ENCODE results near the gene LRRC8E.
"Not testable (repeated sequence)": the region's sequence is repeated elsewhere in the genome, so short reads cannot be mapped to it uniquely, and the experiment has no call there.

LRRC8E gene

DNA sequence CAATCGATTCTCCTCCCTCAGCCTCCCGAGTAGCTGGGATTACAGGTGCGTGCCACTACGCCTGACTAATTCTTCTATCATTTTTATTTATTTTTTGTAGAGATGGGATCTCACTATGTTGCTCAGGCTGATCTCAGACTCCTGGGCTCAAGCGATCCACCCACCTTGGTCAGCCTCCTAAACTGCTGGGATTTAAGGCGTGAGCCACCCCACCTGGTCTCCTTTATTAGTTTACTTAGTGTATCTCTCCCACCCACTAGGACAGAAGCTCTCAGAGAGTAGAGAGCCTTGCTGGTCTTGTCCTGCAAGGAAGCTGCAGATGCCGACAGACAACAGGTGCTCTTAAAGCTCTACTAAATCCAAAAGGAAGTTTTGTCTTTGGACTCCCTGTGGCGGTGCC is 2.5 kb upstream of the LRRC8E start:
- H3K36me3 ChIP-seq (ENCODE audit: control insufficient read depth in 5 of 5, insufficient read depth in 5 of 5, low read length in 5 of 5), result no peaks in the 10 kb centered on the region
- H3K9me3 ChIP-seq (ENCODE audit: control insufficient read depth in 5 of 5, low read length in 5 of 5), result no peaks in the 10 kb centered on the region
- H3K9ac ChIP-seq (ENCODE audit: low read length in 5 of 5), result no peak overlapping the region
- H3K27me3 ChIP-seq (ENCODE audit: control insufficient read depth in 5 of 5, insufficient read depth in 4 of 5, low read length in 5 of 5), result peaks cover 0 to 14% (median 10%) of the 10 kb centered on the region in 5 donors
- no peak overlapping the region for H3K27ac ChIP-seq (ENCODE audit: low read depth, low read length)
- H3K4me3 ChIP-seq (ENCODE audit: low read depth in 1 of 5, low read length in 5 of 5), result no peak overlapping the region
- peaks cover 0 to 11% (median 5%) of the 10 kb centered on the region in 5 donors for H3K4me1 ChIP-seq (ENCODE audit: control insufficient read depth in 5 of 5, insufficient read depth in 5 of 5, low read length in 5 of 5)

DNA sequence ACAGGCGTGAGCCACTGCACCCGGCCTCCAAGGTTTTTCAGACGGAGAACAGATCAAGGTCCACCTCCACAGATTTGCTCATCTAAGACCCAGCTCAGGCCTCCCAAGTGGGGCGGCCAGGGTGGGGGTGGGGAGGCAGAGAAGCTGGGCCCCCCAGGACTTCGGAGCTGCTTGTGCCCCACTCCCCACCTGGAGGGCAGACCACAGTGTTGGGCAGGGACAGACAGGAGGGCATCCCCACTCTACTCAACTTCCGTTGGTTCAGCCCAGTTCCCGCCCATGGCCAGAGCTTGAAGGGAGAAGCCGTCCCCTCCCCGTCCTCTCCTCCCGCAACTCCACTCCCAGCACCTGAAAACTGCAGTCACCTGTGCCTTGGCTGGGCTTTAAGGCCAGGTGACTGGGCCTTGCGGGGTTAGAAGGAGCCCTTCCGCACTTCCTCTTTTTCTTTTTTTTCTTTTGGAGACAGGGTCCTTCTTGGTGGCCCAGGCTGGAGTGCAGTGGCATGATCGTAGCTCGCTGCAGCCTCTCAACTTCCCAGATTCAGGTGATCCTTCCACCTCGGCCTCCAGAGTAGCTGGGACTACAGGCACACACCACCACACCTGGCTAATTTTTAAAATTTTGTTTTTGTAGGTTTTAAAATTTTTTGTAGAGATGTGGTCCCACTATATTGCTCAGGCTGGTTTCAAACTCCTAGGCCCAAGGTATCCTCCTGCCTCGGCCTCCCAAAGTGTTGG is 734 bp upstream of the LRRC8E start:
- peaks cover 0 to 11% (median 5%) of the 10 kb centered on the region in 5 donors for H3K4me1 ChIP-seq (ENCODE audit: control insufficient read depth in 5 of 5, insufficient read depth in 5 of 5, low read length in 5 of 5)
- peaks cover 0 to 18% (median 10%) of the 10 kb centered on the region in 5 donors for H3K27me3 ChIP-seq (ENCODE audit: control insufficient read depth in 5 of 5, insufficient read depth in 4 of 5, low read length in 5 of 5)
- no peaks in the 10 kb centered on the region for H3K36me3 ChIP-seq (ENCODE audit: control insufficient read depth in 5 of 5, insufficient read depth in 5 of 5, low read length in 5 of 5)
- H3K4me3 ChIP-seq (ENCODE audit: low read depth in 1 of 5, low read length in 5 of 5), result no peak overlapping the region
- no peak overlapping the region for H3K9ac ChIP-seq (ENCODE audit: low read length in 5 of 5)
- H3K27ac ChIP-seq (ENCODE audit: low read depth, low read length), result no peak overlapping the region
- no peaks in the 10 kb centered on the region for H3K9me3 ChIP-seq (ENCODE audit: control insufficient read depth in 5 of 5, low read length in 5 of 5)

DNA sequence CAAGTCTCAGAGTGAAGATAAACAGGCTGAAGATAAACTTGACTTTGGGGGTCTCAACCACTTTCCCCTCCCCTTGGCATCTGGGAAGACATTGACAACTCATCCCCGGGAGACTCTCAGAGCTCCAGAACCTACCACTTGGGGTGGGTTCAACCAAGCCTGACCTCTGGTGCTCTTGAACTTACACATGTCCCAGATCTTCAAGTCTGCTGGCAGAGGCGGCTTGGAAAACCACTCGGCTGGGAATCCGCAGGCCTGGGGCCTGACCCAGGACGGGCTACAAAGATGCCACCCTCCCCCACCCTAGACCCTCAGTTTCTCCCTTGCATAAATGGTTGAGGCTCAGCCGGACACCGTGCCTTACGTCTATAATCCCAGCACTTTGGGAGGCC is 512 bp downstream of the LRRC8E start:
- peaks cover 0 to 11% (median 5%) of the 10 kb centered on the region in 5 donors for H3K4me1 ChIP-seq (ENCODE audit: control insufficient read depth in 5 of 5, insufficient read depth in 5 of 5, low read length in 5 of 5)
- peak overlapping the region in 2 of 5 donors; percentile 36 to 43 for H3K9ac ChIP-seq (ENCODE audit: low read length in 5 of 5)
- H3K36me3 ChIP-seq (ENCODE audit: control insufficient read depth in 5 of 5, insufficient read depth in 5 of 5, low read length in 5 of 5), result no peaks in the 10 kb centered on the region
- peaks cover 0 to 20% (median 10%) of the 10 kb centered on the region in 5 donors for H3K27me3 ChIP-seq (ENCODE audit: control insufficient read depth in 5 of 5, insufficient read depth in 4 of 5, low read length in 5 of 5)
- H3K4me3 ChIP-seq (ENCODE audit: low read depth in 1 of 5, low read length in 5 of 5), result peak overlapping the region in 4 of 5 donors; percentile 40 to 51 (median 45)
- H3K27ac ChIP-seq (ENCODE audit: low read depth, low read length), result no peak overlapping the region
- no peaks in the 10 kb centered on the region for H3K9me3 ChIP-seq (ENCODE audit: control insufficient read depth in 5 of 5, low read length in 5 of 5)

DNA sequence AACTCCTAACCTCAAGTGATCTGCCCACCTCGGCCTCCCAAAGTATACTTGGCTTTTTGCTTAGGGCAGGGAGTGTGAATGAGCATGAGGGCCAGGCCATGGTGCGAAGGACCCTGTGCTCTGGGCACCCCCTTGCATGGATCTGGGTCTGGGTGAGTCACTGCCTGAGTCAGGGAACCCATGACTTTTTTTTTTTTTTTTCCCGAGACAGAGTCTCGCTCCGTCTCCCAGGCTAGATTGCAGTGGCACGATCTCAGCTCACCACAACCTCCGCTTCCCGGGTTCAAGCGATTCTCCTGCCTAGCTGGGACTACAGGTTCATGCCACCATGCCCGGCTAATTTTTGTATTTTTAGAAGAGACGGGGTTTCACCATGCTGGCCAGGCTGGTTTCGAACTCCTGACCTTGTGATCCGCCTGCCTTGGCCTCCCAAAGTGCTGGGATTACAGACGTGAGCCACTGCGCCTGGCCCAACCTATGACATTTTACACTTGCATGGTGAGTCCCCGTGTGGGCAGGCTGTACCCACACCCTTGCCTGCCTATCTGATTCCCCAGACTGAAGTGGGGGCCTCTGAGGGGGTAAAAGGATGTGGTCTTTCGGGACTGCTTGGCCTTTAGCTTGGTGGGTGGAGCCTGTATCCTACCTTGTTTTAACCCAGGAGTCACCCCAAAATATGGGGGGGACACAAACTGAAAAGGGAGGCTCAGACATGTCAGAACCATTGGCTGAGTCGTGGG is 5.2 kb downstream of the LRRC8E start:
- H3K36me3 ChIP-seq (ENCODE audit: control insufficient read depth in 5 of 5, insufficient read depth in 5 of 5, low read length in 5 of 5); H3K4me1 ChIP-seq (ENCODE audit: control insufficient read depth in 5 of 5, insufficient read depth in 5 of 5, low read length in 5 of 5); H3K9me3 ChIP-seq (ENCODE audit: control insufficient read depth in 5 of 5, low read length in 5 of 5); H3K9ac ChIP-seq (ENCODE audit: low read length in 5 of 5); H3K27ac ChIP-seq (ENCODE audit: low read depth, low read length); H3K4me3 ChIP-seq (ENCODE audit: low read depth in 1 of 5, low read length in 5 of 5): not testable (repeated sequence)
- peaks cover 0 to 28% (median 20%) of the 10 kb centered on the region in 5 donors for H3K27me3 ChIP-seq (ENCODE audit: control insufficient read depth in 5 of 5, insufficient read depth in 4 of 5, low read length in 5 of 5)

DNA sequence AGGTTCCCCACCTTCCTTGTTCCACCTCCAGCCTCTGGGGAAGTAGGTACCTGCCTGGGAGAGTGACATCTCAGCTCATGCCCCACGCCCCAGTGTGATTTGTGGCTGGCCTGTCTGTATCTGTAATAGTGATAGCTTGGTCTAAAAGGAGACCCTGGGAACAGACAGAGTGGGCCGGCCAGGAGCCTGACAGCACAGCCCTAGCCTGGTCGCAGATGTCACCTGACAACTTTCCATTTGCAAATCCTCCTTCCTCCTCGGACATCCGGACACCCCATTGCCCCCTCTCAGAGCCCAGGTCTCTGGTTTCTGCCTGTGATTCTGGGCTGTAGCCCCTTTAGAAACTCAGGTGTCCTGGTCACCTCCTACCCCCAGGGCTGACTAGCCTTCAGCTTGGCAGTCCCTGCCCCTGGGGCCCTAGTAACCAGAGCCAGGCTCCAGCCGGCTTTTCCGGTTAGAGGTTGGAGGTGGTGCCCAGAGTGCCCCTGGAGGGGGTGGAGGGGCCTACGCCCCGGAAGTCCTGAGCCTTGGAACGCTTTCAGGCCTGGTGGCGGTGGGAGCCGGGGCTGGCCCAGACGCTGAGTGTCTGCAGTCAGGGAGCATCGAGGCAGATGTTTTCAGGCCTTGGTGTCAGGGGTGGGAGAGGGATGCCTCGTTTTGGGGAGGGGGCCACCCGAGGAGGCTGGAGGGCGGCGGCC is 6.5 kb downstream of the LRRC8E start:
- Histone ChIP-seq H3K9ac (ENCODE audit: low read length in 5 of 5) (no peak overlapping the region), H3K4me1 (ENCODE audit: control insufficient read depth in 5 of 5, insufficient read depth in 5 of 5, low read length in 5 of 5) (no peaks in the 10 kb centered on the region), H3K4me3 (ENCODE audit: low read depth in 1 of 5, low read length in 5 of 5) (no peak overlapping the region), H3K27ac (ENCODE audit: low read depth, low read length) (no peak overlapping the region), H3K36me3 (ENCODE audit: control insufficient read depth in 5 of 5, insufficient read depth in 5 of 5, low read length in 5 of 5) (no peaks in the 10 kb centered on the region), H3K27me3 (ENCODE audit: control insufficient read depth in 5 of 5, insufficient read depth in 4 of 5, low read length in 5 of 5) (peaks cover 0 to 26% (median 20%) of the 10 kb centered on the region in 5 donors), H3K9me3 (ENCODE audit: control insufficient read depth in 5 of 5, low read length in 5 of 5) (no peaks in the 10 kb centered on the region)

DNA sequence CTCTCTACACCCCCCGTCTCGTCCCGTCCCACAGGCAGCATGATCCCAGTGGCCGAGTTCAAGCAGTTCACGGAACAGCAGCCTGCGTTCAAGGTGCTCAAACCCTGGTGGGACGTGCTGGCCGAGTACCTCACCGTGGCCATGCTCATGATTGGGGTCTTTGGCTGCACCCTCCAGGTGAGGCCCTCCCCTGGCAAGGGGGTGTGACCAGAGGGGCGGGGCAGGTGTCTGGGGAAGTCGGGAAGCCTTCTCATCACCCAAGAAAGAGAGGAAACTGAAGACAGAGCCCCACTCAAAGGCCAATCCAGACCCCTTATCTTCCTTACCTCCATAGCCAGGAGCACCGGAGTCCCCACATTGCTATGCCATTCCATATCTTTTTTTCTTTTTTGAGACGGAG is 7.3 kb downstream of the LRRC8E start:
- Histone ChIP-seq H3K4me1 (ENCODE audit: control insufficient read depth in 5 of 5, insufficient read depth in 5 of 5, low read length in 5 of 5) (no peaks in the 10 kb centered on the region), H3K27me3 (ENCODE audit: control insufficient read depth in 5 of 5, insufficient read depth in 4 of 5, low read length in 5 of 5) (peaks cover 0 to 27% (median 20%) of the 10 kb centered on the region in 5 donors), H3K4me3 (ENCODE audit: low read depth in 1 of 5, low read length in 5 of 5) (no peak overlapping the region), H3K36me3 (ENCODE audit: control insufficient read depth in 5 of 5, insufficient read depth in 5 of 5, low read length in 5 of 5) (no peaks in the 10 kb centered on the region), H3K27ac (ENCODE audit: low read depth, low read length) (no peak overlapping the region), H3K9ac (ENCODE audit: low read length in 5 of 5) (no peak overlapping the region), H3K9me3 (ENCODE audit: control insufficient read depth in 5 of 5, low read length in 5 of 5) (no peaks in the 10 kb centered on the region)

DNA sequence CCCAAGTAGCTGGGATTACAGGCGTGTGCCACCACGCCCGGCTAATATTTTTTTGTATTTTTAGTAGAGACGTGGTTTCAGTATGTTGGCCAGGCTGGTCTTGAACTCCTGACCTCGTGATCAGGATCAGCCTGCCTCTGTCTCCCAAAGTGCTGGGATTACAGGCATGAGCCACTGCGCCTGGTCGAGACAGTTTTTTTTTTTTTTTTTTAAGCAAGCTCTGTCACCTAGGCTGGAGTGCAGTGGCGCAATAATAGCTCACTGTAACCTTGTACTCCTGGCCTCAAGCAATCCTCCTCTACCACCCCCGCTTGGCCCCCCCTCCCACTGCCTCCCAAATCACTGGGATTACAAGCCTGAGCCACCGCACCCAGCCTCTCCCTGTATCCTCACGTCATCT is 9.0 kb downstream of the LRRC8E start:
- Histone ChIP-seq H3K27ac (ENCODE audit: low read depth, low read length) (no peak overlapping the region), H3K4me3 (ENCODE audit: low read depth in 1 of 5, low read length in 5 of 5) (no peak overlapping the region), H3K9ac (ENCODE audit: low read length in 5 of 5) (no peak overlapping the region), H3K27me3 (ENCODE audit: control insufficient read depth in 5 of 5, insufficient read depth in 4 of 5, low read length in 5 of 5) (peaks cover 0 to 26% (median 20%) of the 10 kb centered on the region in 5 donors), H3K4me1 (ENCODE audit: control insufficient read depth in 5 of 5, insufficient read depth in 5 of 5, low read length in 5 of 5) (no peaks in the 10 kb centered on the region), H3K9me3 (ENCODE audit: control insufficient read depth in 5 of 5, low read length in 5 of 5) (no peaks in the 10 kb centered on the region), H3K36me3 (ENCODE audit: control insufficient read depth in 5 of 5, insufficient read depth in 5 of 5, low read length in 5 of 5) (no peaks in the 10 kb centered on the region)

DNA sequence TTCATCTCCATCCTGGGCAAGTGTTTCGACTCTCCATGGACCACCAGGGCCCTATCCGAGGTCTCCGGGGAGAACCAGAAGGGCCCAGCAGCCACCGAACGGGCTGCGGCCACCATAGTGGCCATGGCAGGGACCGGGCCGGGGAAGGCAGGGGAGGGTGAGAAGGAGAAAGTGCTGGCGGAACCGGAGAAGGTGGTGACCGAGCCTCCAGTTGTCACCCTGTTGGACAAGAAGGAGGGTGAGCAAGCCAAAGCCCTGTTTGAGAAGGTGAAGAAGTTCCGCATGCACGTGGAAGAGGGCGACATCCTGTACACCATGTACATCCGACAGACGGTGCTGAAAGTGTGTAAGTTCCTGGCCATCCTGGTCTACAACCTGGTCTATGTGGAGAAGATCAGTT is 10.7 kb downstream of the LRRC8E start:
- Histone ChIP-seq H3K27me3 (ENCODE audit: control insufficient read depth in 5 of 5, insufficient read depth in 4 of 5, low read length in 5 of 5) (peaks cover 0 to 21% (median 16%) of the 10 kb centered on the region in 5 donors), H3K9ac (ENCODE audit: low read length in 5 of 5) (no peak overlapping the region), H3K36me3 (ENCODE audit: control insufficient read depth in 5 of 5, insufficient read depth in 5 of 5, low read length in 5 of 5) (no peaks in the 10 kb centered on the region), H3K9me3 (ENCODE audit: control insufficient read depth in 5 of 5, low read length in 5 of 5) (no peaks in the 10 kb centered on the region), H3K4me3 (ENCODE audit: low read depth in 1 of 5, low read length in 5 of 5) (no peak overlapping the region), H3K27ac (ENCODE audit: low read depth, low read length) (no peak overlapping the region), H3K4me1 (ENCODE audit: control insufficient read depth in 5 of 5, insufficient read depth in 5 of 5, low read length in 5 of 5) (peaks cover 2 to 10% (median 9%) of the 10 kb centered on the region in 5 donors)

DNA sequence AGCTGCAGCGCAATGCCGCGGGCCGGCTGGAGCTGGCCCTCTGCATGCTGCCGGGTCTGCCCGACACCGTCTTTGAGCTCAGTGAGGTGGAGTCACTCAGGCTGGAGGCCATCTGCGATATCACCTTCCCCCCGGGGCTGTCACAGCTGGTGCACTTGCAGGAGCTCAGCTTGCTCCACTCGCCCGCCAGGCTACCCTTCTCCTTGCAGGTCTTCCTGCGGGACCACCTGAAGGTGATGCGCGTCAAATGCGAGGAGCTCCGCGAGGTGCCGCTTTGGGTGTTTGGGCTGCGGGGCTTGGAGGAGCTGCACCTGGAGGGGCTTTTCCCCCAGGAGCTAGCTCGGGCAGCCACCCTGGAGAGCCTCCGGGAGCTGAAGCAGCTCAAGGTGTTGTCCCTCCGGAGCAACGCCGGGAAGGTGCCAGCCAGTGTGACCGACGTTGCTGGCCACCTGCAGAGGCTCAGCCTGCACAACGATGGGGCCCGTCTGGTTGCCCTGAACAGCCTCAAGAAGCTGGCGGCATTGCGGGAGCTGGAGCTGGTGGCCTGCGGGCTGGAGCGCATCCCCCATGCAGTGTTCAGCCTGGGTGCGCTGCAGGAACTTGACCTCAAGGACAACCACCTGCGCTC is 11.6 kb downstream of the LRRC8E start:
- Histone ChIP-seq H3K27me3 (ENCODE audit: control insufficient read depth in 5 of 5, insufficient read depth in 4 of 5, low read length in 5 of 5) (peaks cover 0 to 15% (median 8%) of the 10 kb centered on the region in 5 donors), H3K27ac (ENCODE audit: low read depth, low read length) (no peak overlapping the region), H3K9ac (ENCODE audit: low read length in 5 of 5) (no peak overlapping the region), H3K36me3 (ENCODE audit: control insufficient read depth in 5 of 5, insufficient read depth in 5 of 5, low read length in 5 of 5) (no peaks in the 10 kb centered on the region), H3K9me3 (ENCODE audit: control insufficient read depth in 5 of 5, low read length in 5 of 5) (no peaks in the 10 kb centered on the region), H3K4me3 (ENCODE audit: low read depth in 1 of 5, low read length in 5 of 5) (no peak overlapping the region), H3K4me1 (ENCODE audit: control insufficient read depth in 5 of 5, insufficient read depth in 5 of 5, low read length in 5 of 5) (peaks cover 5 to 18% (median 17%) of the 10 kb centered on the region in 5 donors)
